AML-193 (cell line): ENCODE results near the gene CENPO.
A peak's percentile ranks its signal among the peaks of the same experiment; 100 is the strongest.
"Not testable (repeated sequence)": the region's sequence is repeated elsewhere in the genome, so short reads cannot be mapped to it uniquely, and the experiment has no call there.

Source experiments
- DNase-seq, 2 experiments: peaks; one replicate each; lab custom pipeline; 2025; lab: John Stamatoyannopoulos, UW

CENPO gene

GRCh38 chr2:24788816-24789215 is 4.4 kb upstream of the CENPO start:
- DNase-seq = no peak

GRCh38 chr2:24791452-24791851 is 1.8 kb upstream of the CENPO start:
- no peak for DNase-seq

- DNase-seq = no peak
Measured at GRCh38 chr2:24792542-24792873, 717 bp upstream of the CENPO start.

GRCh38 chr2:24793761-24794435 is 673 bp downstream of the CENPO start:
- DNase-seq = peak in 1 of 2 experiments; percentile 5

- DNase-seq = no peak
Measured at GRCh38 chr2:24797644-24798043, 4.4 kb downstream of the CENPO start.

GRCh38 chr2:24800487-24800886 is 7.3 kb downstream of the CENPO start:
- not testable (repeated sequence) for DNase-seq

- not testable (repeated sequence) for DNase-seq
Measured at GRCh38 chr2:24805811-24806660, 12.8 kb downstream of the CENPO start.

GRCh38 chr2:24806661-24807036 is 13.4 kb downstream of the CENPO start:
- no peak for DNase-seq

- no peak for DNase-seq
Measured at GRCh38 chr2:24809316-24810007, 16.2 kb downstream of the CENPO start.

- DNase-seq = no peak
Measured at GRCh38 chr2:24813691-24814137, 20.5 kb downstream of the CENPO start.

- DNase-seq = no peak
Measured at GRCh38 chr2:24814516-24814915, 21.3 kb downstream of the CENPO start.

- DNase-seq = no peak
Measured at GRCh38 chr2:24815171-24815570, 21.9 kb downstream of the CENPO start.

GRCh38 chr2:24816404-24816803 is 23.2 kb downstream of the CENPO start:
- no peak for DNase-seq

- DNase-seq = no peak
Measured at GRCh38 chr2:24816884-24817283, 23.7 kb downstream of the CENPO start.

GRCh38 chr2:24818721-24819167 is 25.5 kb downstream of the CENPO start:
- DNase-seq = no peak

GRCh38 chr2:24819442-24820174 is 26.4 kb downstream of the CENPO start:
- no peak for DNase-seq

GRCh38 chr2:24820175-24820513 is 26.9 kb downstream of the CENPO start:
- no peak for DNase-seq

- DNase-seq = no peak
Measured at GRCh38 chr2:24820598-24821432, 27.6 kb downstream of the CENPO start.

- DNase-seq = no peak
Measured at GRCh38 chr2:24821433-24821891, 28.2 kb downstream of the CENPO start.

- DNase-seq = no peak
Measured at GRCh38 chr2:24822049-24822706, 29.0 kb downstream of the CENPO start.
